ENCODE results near the gene TCIRG1.

The TCIRG1 gene

GRCh38 chr11:67997475-67997921, 41.3 kb upstream of the TCIRG1 start:
- H3K27ac ChIP-seq = 0 out of 2 replicates have a peak overlapping the region, but pooled peaks have one; percentile 2
- TF ChIP-seq CTCF (conservative IDR thresholded peaks at IDR 0.05) = no peak

- no peak overlapping the region for H3K27ac ChIP-seq
- no peak for TF ChIP-seq CTCF (conservative IDR thresholded peaks at IDR 0.05)
Observed at GRCh38 chr11:67998150-67999045, 40.4 kb upstream of the TCIRG1 start.

DNA sequence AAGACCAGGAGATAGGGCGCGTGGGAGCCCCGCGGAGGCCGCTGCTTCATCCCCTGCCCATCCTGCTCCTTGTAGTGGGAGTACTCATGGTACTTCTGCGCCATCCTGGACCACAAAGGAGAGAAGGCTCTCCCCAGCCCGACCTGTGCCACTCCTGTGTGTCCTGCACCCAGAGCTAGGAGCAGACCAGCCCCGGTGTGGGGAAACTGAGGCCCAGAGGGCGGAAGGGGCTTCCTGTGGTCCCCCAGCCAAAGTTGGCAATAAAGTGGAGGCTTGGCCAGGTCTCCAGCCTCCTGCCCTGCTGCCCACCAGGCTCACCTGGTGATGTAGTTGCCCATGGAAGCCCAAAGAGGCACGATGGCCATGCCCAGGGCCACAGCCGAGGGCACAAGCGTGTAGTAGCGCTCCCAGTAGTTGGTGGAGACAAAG, 39.6 kb upstream of the TCIRG1 start:
- no peak overlapping the region for H3K27ac ChIP-seq
- no peak for TF ChIP-seq CTCF (conservative IDR thresholded peaks at IDR 0.05)

GRCh38 chr11:67999704-68000103, 39.1 kb upstream of the TCIRG1 start:
- H3K27ac ChIP-seq = no peak overlapping the region
- no peak for TF ChIP-seq CTCF (conservative IDR thresholded peaks at IDR 0.05)

DNA sequence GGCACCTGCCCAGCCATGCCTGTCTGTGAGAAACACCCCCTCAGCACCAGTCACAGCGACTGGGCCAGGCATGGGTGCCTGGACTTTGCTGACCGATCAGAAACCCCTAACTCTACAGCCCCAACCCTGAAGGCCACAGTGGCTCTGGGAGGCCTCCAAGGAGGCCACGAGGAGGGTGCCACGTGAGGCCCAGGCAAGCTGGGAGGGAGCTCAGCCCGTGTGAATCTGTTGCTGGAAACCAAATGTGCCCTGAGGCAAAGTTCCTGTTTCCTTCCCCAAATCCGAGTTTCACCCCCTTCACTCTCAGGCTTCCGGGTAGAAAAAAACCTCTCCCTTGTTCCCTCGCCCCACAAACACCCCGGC, 36.3 kb upstream of the TCIRG1 start:
- peak overlapping the region; percentile 82 for H3K27ac ChIP-seq
- TF ChIP-seq CTCF (conservative IDR thresholded peaks at IDR 0.05) = no peak

DNA sequence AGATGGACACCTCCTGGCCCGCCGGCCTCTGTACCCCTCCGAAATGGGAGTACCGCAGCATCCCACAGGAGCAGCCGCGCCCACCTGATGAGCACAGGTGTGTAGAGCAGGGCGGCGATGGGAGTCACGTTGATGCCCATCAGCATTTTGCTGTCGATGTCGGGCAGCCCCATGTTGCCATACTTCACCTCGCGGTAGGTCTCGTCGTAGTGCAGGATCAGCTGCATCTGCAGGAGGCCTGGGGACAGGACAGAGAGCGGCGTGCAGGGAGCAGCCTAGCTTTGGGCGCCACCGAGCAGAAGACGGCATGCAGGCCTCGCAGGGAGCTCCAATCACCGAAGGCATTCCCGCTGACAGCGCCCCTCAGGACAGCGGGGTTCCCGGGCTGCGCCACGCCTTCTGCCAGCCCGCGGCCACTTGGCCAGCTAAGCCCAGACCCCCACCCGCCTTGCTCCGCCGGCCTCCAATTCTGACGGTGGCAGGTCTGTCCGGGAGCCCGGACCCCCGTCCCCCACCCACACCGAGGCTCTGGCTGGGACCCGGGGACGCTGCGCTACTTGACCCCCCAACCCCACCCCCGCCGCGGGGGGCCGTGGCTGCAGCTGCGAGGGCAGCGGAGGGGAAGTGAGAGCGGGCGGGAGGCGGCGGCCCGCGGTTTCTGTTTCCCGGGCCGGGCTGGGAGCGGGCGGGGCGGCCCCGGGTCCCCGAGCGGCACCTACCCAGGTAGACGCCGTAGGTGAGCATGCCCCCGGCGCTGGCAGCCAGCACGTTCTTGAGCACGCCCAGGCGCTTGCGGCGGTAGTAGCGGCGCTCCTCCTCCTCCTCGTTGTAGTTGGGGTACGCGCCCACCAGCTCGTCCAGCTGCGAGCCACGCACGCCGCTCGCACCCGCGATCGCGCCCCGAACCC, 35.6 kb upstream of the TCIRG1 start:
- TF ChIP-seq CTCF (conservative IDR thresholded peaks at IDR 0.05) = no peak
- peak overlapping the region; percentile 82 for H3K27ac ChIP-seq

Data from VCaP (cell line).